Fibroblast of the conjunctiva (primary cell): ENCODE results near the gene HYAL3.
A peak's percentile ranks its signal among the peaks of the same experiment; 100 is the strongest.
"Not testable (repeated sequence)": the region's sequence is repeated elsewhere in the genome, so short reads cannot be mapped to it uniquely, and the experiment has no call there.

ENCODE experiments used
- DNase-seq: peaks from one replicate; pipeline ENCODE4 v3.0.0-alpha.2; 2010; ENCODE audit warnings: low read depth

Gene HYAL3

DNA sequence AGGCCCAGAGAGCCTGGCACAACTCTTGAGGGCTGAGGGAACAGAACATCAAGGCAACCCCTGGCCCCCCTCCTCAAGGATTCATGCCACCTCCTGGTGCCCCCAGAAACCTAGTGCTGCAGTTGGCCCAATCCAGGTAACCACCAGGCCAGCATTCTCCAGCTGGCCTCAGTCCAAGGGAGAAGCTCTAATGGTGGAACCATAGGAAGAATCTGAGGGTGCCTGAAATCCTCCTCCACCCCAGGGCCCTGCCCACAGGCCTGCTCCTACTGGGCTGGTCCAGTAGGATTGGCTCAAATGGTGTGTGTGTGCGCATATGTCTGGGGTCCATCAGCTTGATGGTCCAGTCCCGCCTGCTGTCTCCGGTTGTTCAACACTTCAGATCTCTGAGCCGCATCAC lies 15.6 kb upstream of the HYAL3 start:
- no peak for DNase-seq

DNA sequence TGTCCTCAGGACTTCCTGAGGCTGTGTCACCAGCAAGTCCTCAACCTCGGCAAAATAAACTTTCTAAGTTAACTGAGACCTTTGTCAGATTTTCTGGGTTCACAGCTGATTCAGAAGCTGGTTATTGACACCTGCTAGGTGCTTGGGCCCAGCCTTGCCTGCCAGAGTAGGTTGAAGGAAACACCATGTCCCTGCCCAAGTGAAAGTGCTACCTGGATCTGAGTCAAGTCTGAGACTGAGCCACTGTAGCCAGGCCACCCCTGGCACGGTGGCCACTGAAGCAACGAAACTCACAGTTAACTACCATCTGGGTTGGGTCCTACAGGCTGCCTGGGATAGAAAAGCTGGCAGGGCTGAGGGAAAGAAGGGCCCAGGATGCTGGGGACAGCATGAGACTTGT lies 15.1 kb upstream of the HYAL3 start:
- no peak for DNase-seq

DNA sequence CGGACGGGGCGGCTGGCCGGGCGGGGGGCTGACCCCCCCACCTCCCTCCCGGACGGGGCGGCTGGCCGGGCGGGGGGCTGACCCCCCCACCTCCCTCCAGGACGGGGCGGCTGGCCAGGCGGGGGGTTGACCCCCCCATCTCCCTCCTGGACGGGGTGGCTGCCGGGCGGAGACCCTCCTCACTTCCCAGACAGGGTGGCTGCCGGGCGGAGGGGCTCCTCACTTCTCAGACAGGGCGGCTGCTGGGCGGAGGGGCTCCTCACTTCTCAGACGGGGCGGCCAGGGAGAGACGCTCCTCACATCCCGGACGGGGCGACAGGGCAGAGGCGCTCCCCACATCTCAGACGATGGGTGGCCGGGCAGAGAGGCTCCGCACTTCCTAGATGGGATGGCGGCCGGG lies 12.8 kb upstream of the HYAL3 start:
- not testable (repeated sequence) for DNase-seq

DNA sequence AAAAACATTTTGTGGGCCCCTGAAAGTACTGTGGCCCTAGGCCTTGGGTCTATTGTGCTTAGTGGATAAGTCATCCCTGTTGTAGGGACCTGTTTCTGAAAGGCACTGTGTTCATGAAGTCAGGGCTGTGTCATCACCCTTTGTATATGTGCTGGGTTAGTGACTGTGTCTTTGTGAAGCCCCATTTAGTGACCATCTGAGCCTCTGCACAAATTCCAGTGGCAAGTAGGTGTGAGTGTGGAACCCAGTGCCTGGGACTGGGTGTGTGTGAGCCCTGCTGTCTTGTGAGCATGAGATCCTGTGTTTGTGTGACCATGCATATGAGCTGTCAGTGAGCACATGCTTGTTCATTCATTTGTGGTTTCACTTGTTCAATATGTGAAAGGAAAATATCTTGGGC lies 5.4 kb upstream of the HYAL3 start:
- no peak for DNase-seq

DNA sequence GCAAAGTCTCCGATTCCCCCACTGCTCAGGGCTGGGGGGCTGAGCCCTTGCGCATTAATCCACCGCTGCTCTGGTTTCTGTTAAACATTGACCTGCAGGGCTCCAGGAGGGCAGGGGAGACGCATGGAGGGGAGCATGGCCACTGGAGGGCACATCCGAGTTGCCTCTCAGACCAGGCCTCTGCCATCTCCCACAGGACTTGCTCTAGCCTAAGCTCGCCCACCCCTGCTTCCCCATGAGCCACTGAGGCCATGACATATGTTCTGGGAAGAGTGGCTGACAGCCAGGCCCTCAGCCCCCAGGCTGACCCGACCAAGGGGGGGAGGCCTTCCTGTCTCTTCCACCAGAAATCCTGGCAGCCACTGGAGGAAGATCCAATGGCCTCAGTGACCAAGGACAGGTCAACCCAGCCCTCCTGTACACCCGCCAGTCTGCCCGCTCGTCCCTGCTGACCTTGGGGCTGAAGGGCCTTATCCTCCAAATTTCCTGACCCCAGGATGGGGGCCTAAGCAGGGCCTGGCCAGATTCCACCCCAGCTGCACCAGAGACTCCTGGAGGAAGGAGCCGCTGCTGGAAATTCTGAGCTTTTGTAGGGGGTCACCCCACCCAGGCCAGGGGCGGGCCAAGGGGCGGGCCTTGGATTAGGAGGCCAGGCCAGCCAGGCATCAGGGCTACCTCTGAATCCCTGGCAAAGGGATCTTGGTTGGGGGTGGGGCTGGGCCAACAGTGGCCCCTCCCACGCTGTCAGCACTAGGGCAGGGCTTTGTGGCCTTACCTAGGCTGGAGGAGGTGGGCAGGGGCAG lies 4.0 kb upstream of the HYAL3 start, which contains the start of gene HYAL1:
HYAL1 (minus strand) TSS at position 562 of the 803 bp plus-strand sequence. CDS start 618 bp downstream, outside the sequence.
- DNase-seq: no peak

DNA sequence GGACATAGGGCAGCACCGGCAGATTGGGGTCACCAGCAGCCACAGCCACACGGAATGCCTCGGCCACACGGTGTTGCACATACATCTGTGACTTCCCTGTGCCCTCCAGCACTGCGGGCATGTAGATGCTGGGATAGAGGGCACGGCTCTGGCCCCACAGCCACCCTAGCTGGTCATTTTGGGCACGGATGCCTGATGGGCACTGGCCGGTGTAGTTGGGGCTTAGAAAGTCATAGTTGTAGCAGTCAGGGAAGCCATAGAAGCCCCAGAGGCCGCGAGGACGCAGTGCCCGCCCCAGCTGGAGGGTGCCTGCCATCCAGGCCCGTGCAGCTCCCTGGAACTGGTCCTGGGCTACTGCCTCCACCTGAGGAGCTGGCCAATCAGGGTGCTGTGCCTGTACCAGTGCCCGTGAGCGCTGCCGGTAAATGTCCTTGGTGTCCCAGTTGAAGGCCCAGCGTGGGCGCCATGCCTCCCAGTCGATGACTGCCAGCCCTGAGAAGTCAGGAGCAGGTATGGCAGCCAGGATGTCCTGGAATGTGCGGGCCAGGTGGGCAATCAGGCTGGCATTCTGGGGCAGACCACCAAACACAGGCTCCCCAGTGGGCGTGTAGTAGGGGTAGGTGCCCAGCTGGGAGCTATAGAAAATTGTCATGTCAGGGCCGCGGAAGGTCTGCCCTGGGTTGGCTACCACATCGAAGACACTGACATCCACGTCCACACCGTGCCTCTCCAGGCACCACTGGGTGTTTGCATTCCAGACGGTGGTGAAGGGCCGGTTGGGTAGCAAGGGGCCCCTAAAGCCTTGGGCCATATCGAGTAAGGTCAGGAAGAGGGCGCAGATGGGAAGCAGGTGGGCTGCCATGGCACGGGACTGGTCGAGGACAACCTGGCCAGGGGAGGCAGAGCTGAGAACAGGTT lies 3.1 kb upstream of the HYAL3 start:
- DNase-seq: no peak

DNA sequence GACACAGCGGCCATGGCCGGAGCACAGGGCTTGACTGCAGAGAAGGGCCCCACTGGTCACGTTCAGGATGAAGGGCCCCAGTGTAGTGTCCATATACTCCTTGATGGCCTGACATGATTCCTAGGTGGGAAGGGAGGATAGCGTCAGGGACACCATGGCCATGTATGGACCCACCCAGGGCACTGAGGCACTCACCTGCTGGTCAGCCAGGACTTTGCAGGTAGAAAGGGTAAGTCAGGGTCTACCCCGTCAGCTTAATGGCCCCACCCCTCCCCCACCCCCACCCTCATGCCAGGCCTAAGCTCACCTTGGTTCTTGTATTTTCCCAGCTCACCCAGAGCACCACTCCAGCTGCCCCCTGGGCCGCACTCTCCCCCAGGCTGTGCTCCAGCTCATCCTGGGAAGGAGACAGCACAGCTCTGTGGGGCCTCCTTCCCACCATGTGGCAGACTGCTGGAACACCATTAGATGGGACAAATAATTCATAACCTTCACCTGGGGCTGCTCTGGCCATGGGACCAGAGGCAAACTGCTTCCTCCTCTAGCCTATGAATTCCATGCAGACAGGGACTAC lies 1.6 kb upstream of the HYAL3 start:
- no peak for DNase-seq

DNA sequence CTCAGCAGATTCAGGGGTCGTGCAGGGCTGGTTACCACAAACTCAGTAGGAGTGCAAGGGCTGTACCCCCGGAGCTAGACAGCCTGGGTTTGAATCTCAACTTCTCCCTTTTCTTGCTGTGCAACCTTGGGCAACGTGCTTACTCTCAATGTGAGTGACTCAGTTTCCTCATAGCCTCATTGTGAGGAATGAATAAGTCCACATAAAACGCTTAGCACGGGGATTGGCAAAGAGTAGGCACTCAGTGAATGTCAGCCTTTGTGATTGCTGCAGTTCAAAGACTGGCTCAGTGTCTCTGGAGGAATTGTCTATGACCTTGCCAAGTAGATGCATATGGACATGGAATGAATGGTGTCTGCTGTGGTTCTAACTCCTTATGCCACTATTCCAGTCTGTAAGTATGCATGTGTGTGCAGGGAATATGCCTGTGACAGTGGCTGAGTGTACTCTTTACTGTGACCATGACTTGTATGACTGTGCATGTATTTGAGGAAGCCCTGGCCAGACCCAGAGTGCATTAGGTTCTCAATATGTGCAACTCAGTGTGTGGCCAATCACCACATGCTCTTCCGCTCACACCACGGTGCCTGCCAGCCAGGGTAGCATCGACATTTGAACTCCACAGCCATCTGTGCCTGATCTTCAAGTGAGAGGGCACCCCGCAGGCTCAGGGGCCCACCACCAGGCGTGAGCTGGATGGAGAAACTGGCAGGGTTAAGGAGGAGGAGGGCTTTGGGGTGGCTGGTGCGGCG lies 900 bp upstream of the HYAL3 start:
- no peak for DNase-seq

DNA sequence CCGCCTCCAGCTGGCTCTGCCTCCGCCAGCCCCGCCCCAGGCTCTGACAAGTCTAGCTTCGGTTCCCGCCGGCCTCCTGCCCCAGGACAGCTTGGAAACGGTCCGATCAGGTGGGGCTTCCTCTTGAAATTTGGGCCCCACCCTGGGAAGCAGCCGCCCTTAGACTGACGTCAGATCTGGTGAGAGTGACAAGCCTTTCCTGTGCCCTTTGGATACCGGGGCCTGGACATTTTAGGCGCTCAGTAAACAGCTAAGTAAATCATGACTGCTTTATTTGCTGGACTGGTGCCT lies 378 bp upstream of the HYAL3 start:
- no peak for DNase-seq

DNA sequence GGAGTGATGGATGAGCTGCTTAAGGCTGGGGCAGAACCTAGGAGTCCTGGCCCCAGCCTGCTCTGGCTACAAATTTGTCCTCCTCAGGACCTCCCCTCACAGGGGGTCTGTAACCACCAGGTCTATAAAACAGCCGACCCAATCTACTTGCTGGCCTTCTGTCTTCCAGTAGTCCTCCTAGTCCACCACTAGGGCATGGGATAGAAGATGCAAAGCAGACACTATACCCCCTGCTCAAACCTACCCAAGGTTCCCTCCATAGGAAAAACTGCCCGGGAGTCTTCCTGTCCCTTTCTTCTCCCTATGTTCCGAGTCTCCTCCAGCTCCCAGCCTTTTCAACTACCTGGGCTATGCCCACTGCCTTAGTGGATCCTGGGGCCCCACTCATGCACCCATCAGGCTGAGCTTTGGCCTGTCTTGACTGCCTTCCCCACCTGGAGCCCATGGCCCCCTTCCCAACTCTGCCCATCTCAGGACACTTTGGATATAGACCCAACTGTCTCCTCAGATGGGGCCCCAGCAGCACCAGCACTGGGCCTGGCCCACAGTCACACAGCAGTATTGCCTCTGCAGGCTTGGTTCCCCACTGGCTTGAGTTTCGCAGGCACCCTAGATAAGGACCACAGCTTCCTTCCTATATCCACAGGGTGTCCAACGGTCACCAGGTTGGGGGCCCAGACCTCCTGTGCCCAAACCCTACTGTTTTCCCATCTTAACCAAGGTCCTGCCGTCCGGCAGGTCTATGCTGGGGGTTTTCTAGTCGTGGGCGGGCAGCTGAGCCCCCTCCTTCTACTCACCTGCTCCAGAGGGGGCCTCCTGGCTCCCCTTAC lies 1.1 kb downstream of the HYAL3 start:
- no peak for DNase-seq

DNA sequence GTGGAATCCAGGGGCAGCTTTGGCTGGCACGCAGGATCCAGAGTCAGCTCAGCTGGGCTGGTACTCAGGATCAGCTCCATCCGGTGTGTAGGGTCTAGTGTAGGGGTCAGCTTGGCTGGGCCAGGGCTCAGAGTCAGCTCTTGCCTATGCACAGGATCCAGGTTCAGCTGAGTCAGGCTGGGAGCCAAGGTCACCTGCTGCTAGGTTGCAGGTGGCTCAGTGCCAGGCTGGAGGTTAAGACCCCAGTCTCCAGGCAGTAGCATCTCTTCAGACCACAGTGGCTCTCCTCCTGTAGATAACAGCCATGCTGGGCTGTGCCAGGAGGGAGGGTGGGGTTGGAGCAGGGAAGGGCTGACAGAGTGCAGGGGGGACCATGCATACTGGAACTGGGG lies 1.8 kb downstream of the HYAL3 start:
- no peak for DNase-seq

DNA sequence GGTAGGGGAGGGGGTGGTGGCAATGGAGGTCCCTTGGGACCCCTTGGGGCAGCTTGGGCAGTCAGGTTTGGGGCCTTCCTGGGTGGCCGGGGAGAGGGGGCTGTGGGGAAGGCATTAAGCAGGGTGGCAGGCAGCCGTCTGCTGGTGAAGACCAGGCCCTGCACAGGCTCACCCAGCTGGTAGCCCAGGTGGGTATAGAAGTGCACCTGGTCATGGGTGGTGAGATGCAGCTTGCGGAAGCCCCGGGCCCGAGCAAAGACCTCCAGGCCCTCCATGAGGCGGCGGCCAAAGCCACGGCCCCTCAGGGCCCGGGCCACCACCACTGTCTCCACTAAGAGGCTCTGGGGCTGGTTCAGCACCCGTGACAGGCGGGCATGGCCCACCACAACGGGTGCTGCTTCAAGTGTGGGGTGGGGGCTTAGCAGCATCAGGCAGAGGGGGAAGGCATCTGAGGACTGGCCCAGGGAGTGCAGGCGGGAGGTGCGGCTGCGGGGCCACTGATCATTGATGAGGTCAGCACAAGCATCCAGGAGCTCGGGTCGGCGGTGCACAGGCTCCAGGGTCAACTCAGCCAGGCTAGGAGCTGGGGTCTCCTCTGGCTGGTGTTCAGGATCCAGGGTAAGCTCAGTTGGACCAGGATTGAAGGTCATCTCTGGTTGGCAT lies 2.4 kb downstream of the HYAL3 start:
- DNase-seq: no peak

DNA sequence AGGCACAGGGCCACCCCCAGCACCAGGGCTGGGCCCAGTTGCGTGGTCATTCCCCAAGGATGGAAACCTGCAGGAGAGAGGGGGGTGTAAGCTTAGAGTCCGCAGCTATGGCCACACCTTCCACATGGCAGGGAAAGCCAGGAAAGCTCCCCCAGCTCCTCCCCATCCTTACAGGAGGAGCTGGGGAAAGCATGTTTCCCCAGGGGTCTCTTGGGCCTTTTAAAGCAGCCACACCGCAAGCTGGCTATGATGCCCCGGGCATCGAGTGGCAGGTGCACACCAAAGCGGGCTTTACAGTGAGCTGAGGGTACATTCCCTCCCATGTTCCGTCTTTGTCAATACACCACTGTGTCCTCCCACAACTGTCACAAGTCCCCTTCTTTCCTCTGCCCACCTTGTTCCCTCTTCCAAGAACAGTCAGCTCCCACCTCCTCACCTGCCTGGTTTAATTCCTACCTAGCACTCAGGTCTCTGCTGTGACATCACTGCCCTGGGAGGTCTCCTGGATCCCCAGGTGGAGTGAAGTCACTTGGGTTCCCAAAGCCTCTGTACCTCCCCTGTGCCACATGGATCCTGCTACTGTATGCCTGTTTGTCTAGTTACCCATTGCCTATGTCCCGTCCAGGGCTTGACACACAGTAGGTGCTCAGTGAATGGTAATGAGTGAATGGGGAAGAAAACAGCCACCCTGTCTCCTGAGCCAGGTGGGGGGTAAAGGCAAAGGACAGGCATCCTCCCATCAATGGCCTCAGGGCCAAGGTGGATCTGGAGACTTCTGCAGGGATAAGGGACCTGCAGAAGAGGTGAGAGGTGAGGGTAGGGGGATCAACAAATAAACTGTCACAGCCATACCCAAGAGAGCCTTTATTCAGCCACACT lies 3.4 kb downstream of the HYAL3 start:
- DNase-seq: no peak

DNA sequence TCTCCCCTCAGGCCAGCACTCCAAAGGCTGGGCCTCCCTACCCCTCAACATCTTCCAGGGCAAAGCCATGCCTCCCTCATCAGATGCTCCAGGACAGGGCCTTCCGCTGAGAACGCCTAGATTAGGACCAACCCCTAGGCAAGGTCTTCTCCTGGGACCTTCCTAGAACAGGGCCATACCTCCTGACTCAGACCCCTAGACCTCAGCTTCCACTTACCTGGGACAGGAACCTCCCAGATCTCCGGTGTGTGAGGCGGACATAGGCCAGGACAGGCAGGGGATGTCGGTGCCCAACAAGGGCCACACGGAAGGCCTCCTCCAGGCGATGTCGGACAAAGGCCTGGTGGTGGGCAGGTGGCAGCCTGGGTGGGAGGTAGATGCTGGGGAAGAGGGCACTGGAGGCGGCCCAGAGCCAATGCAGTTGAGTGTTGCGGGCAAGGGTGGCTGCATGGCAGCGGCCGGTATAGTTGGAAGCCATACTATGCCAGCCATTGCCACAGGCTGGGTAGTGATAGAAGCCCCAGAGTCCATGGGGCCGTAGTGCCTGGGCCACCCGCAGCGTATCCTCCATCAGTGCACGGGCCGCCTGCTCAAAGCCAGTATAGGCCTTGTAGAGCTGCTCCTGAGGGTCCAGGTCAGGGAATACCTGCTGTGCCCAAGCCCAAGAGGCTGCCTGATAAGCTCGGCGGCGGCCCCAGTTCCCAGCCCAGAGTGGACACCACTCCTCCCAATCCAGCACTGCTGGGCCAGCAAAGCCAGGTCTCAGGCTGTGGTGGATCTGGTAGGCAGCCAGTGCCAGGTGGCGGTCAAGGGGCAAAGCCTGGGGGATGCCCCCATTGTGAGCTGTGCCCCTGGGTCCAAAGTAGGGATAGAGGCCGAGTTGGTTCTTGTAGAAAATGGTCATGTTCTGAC lies 4.5 kb downstream of the HYAL3 start:
- DNase-seq: no peak

DNA sequence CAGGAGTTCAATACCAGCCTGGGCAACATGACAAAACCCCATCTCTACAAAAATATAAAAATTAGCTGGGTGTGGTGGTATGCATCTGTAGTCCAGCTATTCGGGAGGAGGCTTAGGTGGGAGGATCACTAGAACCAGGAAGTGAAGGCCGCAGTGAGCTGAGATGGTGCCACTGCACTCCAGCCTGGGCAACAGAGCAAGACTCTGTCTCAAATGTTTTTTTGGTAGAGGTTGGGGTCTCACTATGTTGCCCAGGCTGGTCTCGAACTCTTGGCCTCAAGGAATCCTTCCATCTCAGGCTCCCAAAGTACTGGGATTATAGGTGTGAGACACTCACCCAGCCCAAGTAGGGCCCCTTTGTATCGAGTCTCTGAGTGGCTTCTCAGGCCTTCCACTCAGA lies 5.1 kb downstream of the HYAL3 start:
- DNase-seq: no peak

DNA sequence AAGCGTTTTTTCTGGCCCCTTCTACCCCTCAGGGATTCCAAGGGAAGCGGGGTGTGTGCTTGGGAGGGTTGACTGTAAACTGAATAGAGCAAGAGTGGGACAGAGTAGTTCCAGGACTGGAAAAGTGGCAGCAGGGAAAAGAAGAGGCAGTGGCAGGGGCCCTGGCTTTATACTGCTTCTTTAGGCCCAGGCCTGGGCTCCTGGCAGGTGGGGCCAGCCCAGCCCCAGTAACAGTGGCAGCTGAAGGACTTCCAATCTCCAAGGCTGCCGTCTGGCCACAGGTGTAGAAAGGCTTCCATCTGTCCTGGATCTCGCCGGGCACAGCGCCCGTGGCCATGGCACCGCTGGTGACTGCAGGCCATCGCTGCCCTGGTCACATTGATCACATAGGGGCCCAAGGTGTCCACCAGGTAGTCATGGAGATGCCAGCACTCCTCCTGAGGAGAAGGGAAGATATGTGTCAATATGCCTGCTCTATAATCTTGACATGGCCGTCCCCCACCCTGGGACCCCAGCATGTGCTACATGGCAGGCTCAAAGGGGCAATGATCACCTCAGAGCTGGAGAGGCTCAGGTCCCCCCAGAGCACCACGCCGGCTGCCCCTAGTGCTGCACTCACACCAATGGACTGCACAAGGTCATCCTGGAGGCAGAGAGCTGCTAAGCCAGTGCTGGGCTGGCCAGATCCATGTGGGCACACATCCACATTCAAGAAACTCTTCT lies 6.0 kb downstream of the HYAL3 start:
- no peak for DNase-seq

DNA sequence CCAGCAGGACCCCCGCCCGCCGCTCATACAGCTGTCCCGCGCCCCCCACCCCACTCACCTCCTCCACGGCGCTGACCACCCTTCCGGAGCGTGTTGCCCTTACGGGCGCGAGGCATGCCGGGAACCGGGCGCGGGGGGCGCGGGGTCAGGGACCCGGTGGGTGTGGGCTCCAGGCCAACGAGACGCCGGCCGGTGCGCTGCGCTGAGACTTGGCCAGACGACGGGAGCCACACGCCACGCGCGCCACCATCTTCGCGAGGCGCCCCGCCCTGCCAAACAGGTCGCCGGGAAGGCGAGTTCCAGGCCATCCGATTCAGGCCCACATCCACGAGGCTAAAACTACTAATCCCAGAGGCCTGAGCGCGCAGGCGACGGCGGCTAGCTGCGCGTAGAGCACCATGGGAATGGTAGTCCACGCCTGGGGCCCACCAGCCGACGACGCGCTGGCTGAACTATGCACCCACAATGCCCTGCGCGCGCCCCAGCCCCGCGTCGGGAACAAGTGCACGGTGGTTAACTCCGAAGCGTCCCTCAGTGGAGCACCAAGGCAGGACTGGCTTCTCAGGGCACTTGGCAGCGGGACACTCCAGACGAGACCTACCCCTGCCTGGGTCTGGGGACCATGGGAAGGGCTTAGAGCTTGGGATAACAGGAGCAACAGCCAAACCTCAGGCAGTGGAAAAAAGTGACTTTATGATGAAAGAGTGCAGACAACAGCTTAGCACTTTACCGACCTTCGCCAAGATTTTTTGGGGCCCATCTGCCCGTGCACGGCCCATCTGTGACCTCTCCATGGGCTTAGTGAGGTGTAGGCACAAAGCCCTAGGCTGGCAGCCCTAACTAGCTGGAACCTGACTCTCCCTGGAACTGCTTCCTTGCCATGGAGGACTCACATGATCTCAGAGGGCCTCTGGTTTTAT lies 6.8 kb downstream of the HYAL3 start, which contains the start of gene IFRD2:
IFRD2 (minus strand) TSS at position 271 of the 920 bp plus-strand sequence; CDS start at position 116, 155 bp downstream.
- DNase-seq: peak; percentile 94
